HCT116 (cell line): ENCODE measurements around the gene RPTOR.

Experiments
- CEBPB ChIP-seq: IDR thresholded peaks from 2 replicates; pipeline ENCODE4 v1.6.1; 2012; ENCODE audit warnings: low read depth
- CTCF ChIP-seq, 3 experiments: fragments of 200-600 bp in 1 of 3; sonication (generic) in 1 of 3; IDR thresholded peaks in 2 of 3; conservative IDR thresholded peaks in 1 of 3; 2 replicates each; pipeline ENCODE4 v1.5.1; 2012 to 2017; ENCODE audit warnings: low read depth in 2 of 3, low read length in 2 of 3, antibody characterized with exemption in 1 of 3, borderline replicate concordance in 1 of 3, control low read depth in 1 of 3, mild to moderate bottlenecking in 1 of 3, mixed read lengths in 1 of 3, mixed run types in 1 of 3, moderate library complexity in 1 of 3; ENCODE audit not compliant: insufficient read depth in 1 of 3
- EGR1 ChIP-seq: IDR thresholded peaks from 2 replicates; pipeline ENCODE4 v1.6.1; 2012; ENCODE audit warnings: low read depth
- ELF1 ChIP-seq: IDR thresholded peaks from 2 replicates; pipeline ENCODE4 v1.6.1; 2012; ENCODE audit warnings: low read depth, borderline replicate concordance
- EZH2phosphoT487 ChIP-seq: fragments of 200-600 bp; IDR thresholded peaks from 2 replicates; pipeline ENCODE4 v1.6.1; 2018; ENCODE audit warnings: antibody characterized with exemption, borderline replicate concordance
- POLR2A ChIP-seq: IDR thresholded peaks from 2 replicates; pipeline ENCODE4 v1.7.0; 2011; ENCODE audit warnings: borderline replicate concordance; ENCODE audit not compliant: insufficient read depth, insufficient read length; ENCODE audit errors: extremely low read depth
- SIN3A ChIP-seq: IDR thresholded peaks from 2 replicates; pipeline ENCODE4 v1.6.1; 2012; ENCODE audit warnings: low read depth
- ZNF274 ChIP-seq: fragments of 200-500 bp; sonication (Bioruptor generic); IDR thresholded peaks from 2 replicates; pipeline ENCODE4 v1.6.1; 2014; ENCODE audit warnings: mild to moderate bottlenecking, low read depth, low read length, inconsistent platforms

DNA sequence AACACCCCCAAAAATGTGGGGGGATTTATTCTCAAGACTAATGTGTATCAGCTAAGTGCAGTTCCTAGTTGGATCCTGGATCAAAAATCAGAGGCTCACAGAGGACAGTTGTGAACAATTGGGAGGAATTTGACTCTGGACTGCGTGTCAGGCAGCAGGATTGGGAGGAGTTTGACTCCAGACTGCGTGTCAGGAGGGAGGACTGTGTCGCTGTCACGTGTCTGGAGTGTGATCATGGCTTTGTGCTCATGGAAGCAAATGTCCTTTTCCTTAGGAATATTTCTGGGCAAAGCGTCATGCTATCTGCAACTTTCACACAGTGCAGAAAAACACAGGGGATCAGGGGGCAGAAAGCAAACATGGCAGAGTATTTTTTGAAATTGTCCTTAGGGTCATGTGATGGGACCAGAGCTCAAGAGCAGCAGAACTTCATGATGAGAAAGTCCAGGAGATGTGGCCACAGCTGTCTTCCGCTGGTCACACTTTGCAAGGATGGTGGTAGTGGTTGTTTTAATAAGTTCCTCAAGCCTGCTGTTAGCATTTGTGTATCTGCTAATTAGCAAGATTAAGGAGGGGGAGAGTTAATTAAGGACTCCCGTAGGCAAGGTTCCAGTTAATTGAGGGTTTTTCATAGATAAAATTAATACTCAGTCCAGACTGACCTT is 325.0 kb downstream of the RPTOR start:
- TF ChIP-seq EGR1 (no peak), CEBPB (no peak), CTCF (IDR thresholded peaks at IDR 0.05 in 2 of 3, conservative IDR thresholded peaks at IDR 0.05 in 1 of 3; ENCODE audit: borderline replicate concordance in 1 of 3, insufficient read depth in 1 of 3, low read depth in 2 of 3, low read length in 2 of 3) (no peak), SIN3A (no peak), ZNF274 (no peak), ELF1 (no peak), POLR2A (no peak), EZH2phosphoT487 (no peak)
